Measurements from ENCODE around the gene SRRT.
"Not testable (repeated sequence)": the region's sequence is repeated elsewhere in the genome, so short reads cannot be mapped to it uniquely, and the experiment has no call there.

SRRT gene

GRCh38 chr7:100900978-100901377 is 26.1 kb downstream of the SRRT start:
- Histone ChIP-seq H3K9ac (ENCODE audit: insufficient read length, low read depth) (no peak overlapping the region), H3K4me1 (ENCODE audit: insufficient read depth, insufficient read length) (peaks cover 5% of the 10 kb centered on the region), H3K36me3 (ENCODE audit: insufficient read depth, insufficient read length, low read length) (no peaks in the 10 kb centered on the region), H3K27me3 (ENCODE audit: insufficient read depth, insufficient read length) (peaks cover 8% of the 10 kb centered on the region), H3K4me3 (ENCODE audit: insufficient read length, low read depth) (no peak overlapping the region), H3K9me3 (ENCODE audit: insufficient read depth, low read length) (no peaks in the 10 kb centered on the region)
- DNase-seq (ENCODE audit: low read depth, low spot score), result no peak
- TF ChIP-seq SUZ12 (IDR thresholded peaks at IDR 0.05; ENCODE audit: extremely low read depth, insufficient read depth, insufficient read length), result no peak
- no peak for TF ChIP-seq YY1 (IDR thresholded peaks at IDR 0.05; ENCODE audit: insufficient read depth, insufficient read length)
- TF ChIP-seq ZNF274 (IDR thresholded peaks at IDR 0.05; ENCODE audit: low read depth, low read length), result no peak

DNA sequence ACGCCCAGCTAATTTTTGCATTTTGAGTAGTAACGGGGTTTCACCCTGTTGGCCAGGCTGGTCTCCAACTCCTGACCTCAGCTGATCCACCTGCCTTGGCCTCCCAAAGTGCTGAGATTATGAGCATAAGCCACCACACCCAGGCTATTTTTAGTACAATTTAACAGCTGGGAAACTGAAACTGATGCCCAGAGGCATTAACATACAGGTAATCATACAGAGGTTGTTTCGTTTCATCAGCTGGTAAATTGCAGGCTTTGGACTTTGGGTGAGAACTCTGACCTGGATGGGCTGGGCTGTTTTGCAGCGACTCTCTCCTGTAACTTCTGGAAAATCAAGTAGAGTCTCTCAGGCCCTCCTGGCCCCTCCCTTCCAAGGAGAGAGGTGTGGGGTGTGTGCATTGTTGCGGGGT is 27.0 kb downstream of the SRRT start:
- TF ChIP-seq SUZ12 (IDR thresholded peaks at IDR 0.05; ENCODE audit: extremely low read depth, insufficient read depth, insufficient read length) (no peak), YY1 (IDR thresholded peaks at IDR 0.05; ENCODE audit: insufficient read depth, insufficient read length) (no peak), ZNF274 (IDR thresholded peaks at IDR 0.05; ENCODE audit: low read depth, low read length) (no peak)
- H3K9me3 ChIP-seq (ENCODE audit: insufficient read depth, low read length), result no peaks in the 10 kb centered on the region

GRCh38 chr7:100902638-100903037 is 27.7 kb downstream of the SRRT start:
- H3K9ac ChIP-seq (ENCODE audit: insufficient read length, low read depth), result no peak overlapping the region

More for the DNA sequence above, 27.0 kb downstream of the SRRT start:
- H3K4me1 ChIP-seq (ENCODE audit: insufficient read depth, insufficient read length), result no peaks in the 10 kb centered on the region
- no peak for DNase-seq (ENCODE audit: low read depth, low spot score)
- no peaks in the 10 kb centered on the region for H3K36me3 ChIP-seq (ENCODE audit: insufficient read depth, insufficient read length, low read length)
- no peak overlapping the region for H3K9ac ChIP-seq (ENCODE audit: insufficient read length, low read depth)
- H3K27me3 ChIP-seq (ENCODE audit: insufficient read depth, insufficient read length), result no peaks in the 10 kb centered on the region
- H3K4me3 ChIP-seq (ENCODE audit: insufficient read length, low read depth), result no peak overlapping the region

DNA sequence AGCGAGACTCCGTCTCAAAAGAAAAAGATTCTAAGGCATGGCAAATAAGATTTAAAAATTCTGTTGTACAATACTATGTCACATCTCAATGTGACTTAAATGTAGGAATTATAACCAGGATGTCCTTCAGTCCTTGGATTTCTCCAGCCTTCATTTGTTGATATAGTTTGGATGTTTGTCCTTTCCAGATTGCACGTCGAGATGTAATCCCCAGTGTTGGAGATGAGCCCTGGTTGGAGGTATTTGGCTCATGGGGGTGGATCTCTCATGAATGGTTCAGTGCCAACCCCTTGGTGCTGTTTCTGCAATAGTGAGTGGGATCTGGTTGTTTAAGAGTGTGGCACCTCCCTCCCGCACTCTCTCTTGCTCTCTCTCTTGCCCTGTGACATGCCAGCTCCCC is 33.6 kb downstream of the SRRT start:
- no peak for DNase-seq (ENCODE audit: low read depth, low spot score)
- Histone ChIP-seq H3K4me1 (ENCODE audit: insufficient read depth, insufficient read length) (no peaks in the 10 kb centered on the region), H3K4me3 (ENCODE audit: insufficient read length, low read depth) (no peak overlapping the region), H3K36me3 (ENCODE audit: insufficient read depth, insufficient read length, low read length) (no peaks in the 10 kb centered on the region), H3K9me3 (ENCODE audit: insufficient read depth, low read length) (no peaks in the 10 kb centered on the region), H3K9ac (ENCODE audit: insufficient read length, low read depth) (no peak overlapping the region), H3K27me3 (ENCODE audit: insufficient read depth, insufficient read length) (no peaks in the 10 kb centered on the region)
- TF ChIP-seq YY1 (IDR thresholded peaks at IDR 0.05; ENCODE audit: insufficient read depth, insufficient read length), result no peak
- TF ChIP-seq SUZ12 (IDR thresholded peaks at IDR 0.05; ENCODE audit: extremely low read depth, insufficient read depth, insufficient read length), result no peak
- no peak for TF ChIP-seq ZNF274 (IDR thresholded peaks at IDR 0.05; ENCODE audit: low read depth, low read length)

More at GRCh38 chr7:100902638-100903037, 27.7 kb downstream of the SRRT start:
- DNase-seq (ENCODE audit: low read depth, low spot score), result no peak
- Histone ChIP-seq H3K9me3 (ENCODE audit: insufficient read depth, low read length) (no peaks in the 10 kb centered on the region), H3K4me3 (ENCODE audit: insufficient read length, low read depth) (no peak overlapping the region), H3K36me3 (ENCODE audit: insufficient read depth, insufficient read length, low read length) (no peaks in the 10 kb centered on the region), H3K27me3 (ENCODE audit: insufficient read depth, insufficient read length) (no peaks in the 10 kb centered on the region), H3K4me1 (ENCODE audit: insufficient read depth, insufficient read length) (no peaks in the 10 kb centered on the region)
- TF ChIP-seq YY1 (IDR thresholded peaks at IDR 0.05; ENCODE audit: insufficient read depth, insufficient read length) (no peak), SUZ12 (IDR thresholded peaks at IDR 0.05; ENCODE audit: extremely low read depth, insufficient read depth, insufficient read length) (no peak), ZNF274 (IDR thresholded peaks at IDR 0.05; ENCODE audit: low read depth, low read length) (no peak)

DNA sequence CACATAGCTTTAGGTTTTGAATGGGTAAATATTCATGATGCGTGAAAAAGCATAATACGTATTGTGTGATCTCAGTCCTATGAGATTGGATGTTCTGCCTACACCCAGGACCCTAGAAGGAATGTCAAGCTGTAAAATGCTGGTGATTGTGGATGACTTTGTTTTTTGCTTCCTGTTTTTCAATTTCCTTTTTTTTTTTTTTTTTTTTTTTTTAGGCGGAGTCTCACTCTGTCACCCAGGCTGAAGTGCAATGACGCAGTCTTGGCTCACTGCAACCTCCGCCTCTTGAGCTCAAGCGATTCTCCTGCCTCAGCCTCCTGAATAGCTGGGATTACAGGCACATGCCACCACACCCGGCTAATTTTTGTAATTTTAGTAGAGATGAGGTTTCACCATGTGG is 35.5 kb downstream of the SRRT start:
- not testable (repeated sequence) for H3K4me1 ChIP-seq (ENCODE audit: insufficient read depth, insufficient read length); H3K27me3 ChIP-seq (ENCODE audit: insufficient read depth, insufficient read length); H3K9ac ChIP-seq (ENCODE audit: insufficient read length, low read depth); DNase-seq (ENCODE audit: low read depth, low spot score); H3K36me3 ChIP-seq (ENCODE audit: insufficient read depth, insufficient read length, low read length); H3K4me3 ChIP-seq (ENCODE audit: insufficient read length, low read depth); H3K9me3 ChIP-seq (ENCODE audit: insufficient read depth, low read length)

GRCh38 chr7:100911484-100911883 is 36.6 kb downstream of the SRRT start:
- Histone ChIP-seq H3K36me3 (ENCODE audit: insufficient read depth, insufficient read length, low read length) (no peaks in the 10 kb centered on the region), H3K27me3 (ENCODE audit: insufficient read depth, insufficient read length) (no peaks in the 10 kb centered on the region), H3K9me3 (ENCODE audit: insufficient read depth, low read length) (no peaks in the 10 kb centered on the region), H3K4me1 (ENCODE audit: insufficient read depth, insufficient read length) (no peaks in the 10 kb centered on the region), H3K4me3 (ENCODE audit: insufficient read length, low read depth) (no peak overlapping the region), H3K9ac (ENCODE audit: insufficient read length, low read depth) (no peak overlapping the region)
- DNase-seq (ENCODE audit: low read depth, low spot score), result no peak
- TF ChIP-seq SUZ12 (IDR thresholded peaks at IDR 0.05; ENCODE audit: extremely low read depth, insufficient read depth, insufficient read length) (no peak), YY1 (IDR thresholded peaks at IDR 0.05; ENCODE audit: insufficient read depth, insufficient read length) (no peak)

GRCh38 chr7:100914208-100914878 is 39.4 kb downstream of the SRRT start:
- H3K27me3 ChIP-seq (ENCODE audit: insufficient read depth, insufficient read length), result no peaks in the 10 kb centered on the region
- no peak overlapping the region for H3K9ac ChIP-seq (ENCODE audit: insufficient read length, low read depth)
- no peak for DNase-seq (ENCODE audit: low read depth, low spot score)
- H3K4me1 ChIP-seq (ENCODE audit: insufficient read depth, insufficient read length), result no peaks in the 10 kb centered on the region
- H3K4me3 ChIP-seq (ENCODE audit: insufficient read length, low read depth), result no peak overlapping the region
- H3K9me3 ChIP-seq (ENCODE audit: insufficient read depth, low read length), result no peaks in the 10 kb centered on the region
- H3K36me3 ChIP-seq (ENCODE audit: insufficient read depth, insufficient read length, low read length), result no peaks in the 10 kb centered on the region
- TF ChIP-seq SUZ12 (IDR thresholded peaks at IDR 0.05; ENCODE audit: extremely low read depth, insufficient read depth, insufficient read length), result no peak
- TF ChIP-seq YY1 (IDR thresholded peaks at IDR 0.05; ENCODE audit: insufficient read depth, insufficient read length), result no peak
- TF ChIP-seq ZNF274 (IDR thresholded peaks at IDR 0.05; ENCODE audit: low read depth, low read length), result no peak

Measured in NT2/D1 (cell line).